ENCODE data around the gene CDK19.

CDK19 gene

GRCh38 chr6:110688661-110689268 lies 126.5 kb downstream of the CDK19 start:
- no peak overlapping the region for H3K27ac Mint-ChIP-seq
- no peaks in the 10 kb centered on the region for H3K27me3 Mint-ChIP-seq
- ATAC-seq: peak; percentile 33
- no peak overlapping the region for H3K4me3 Mint-ChIP-seq
- H3K36me3 Mint-ChIP-seq (ENCODE audit: low read depth): no peaks in the 10 kb centered on the region
- no peak for DNase-seq
- no peaks in the 10 kb centered on the region for H3K9me3 Mint-ChIP-seq
- peaks cover 23% of the 10 kb centered on the region for H3K4me1 Mint-ChIP-seq

DNA sequence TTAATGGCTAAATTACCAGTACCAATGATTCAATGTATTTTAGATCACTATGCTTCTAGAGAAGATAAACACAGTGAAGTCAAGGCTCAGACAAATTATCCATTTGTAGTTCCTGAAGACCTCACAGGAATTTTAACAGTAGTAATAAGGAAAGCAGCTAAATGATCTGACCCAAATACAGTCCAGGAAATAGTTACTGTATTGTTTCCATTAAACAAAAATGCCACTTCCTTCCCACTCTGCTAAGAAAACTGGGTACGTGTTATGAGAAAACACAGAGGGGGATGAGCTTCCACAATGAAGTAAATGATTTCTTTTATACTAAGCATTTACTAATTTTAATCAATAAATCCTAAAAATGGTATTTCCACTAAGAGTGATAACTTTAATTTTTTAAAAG lies 127.9 kb downstream of the CDK19 start:
- H3K9me3 Mint-ChIP-seq: no peaks in the 10 kb centered on the region
- H3K4me1 Mint-ChIP-seq: peaks cover 28% of the 10 kb centered on the region
- no peaks in the 10 kb centered on the region for H3K36me3 Mint-ChIP-seq (ENCODE audit: low read depth)
- no peak for ATAC-seq
- no peak for DNase-seq
- no peak overlapping the region for H3K27ac Mint-ChIP-seq
- no peak overlapping the region for H3K4me3 Mint-ChIP-seq
- no peaks in the 10 kb centered on the region for H3K27me3 Mint-ChIP-seq

DNA sequence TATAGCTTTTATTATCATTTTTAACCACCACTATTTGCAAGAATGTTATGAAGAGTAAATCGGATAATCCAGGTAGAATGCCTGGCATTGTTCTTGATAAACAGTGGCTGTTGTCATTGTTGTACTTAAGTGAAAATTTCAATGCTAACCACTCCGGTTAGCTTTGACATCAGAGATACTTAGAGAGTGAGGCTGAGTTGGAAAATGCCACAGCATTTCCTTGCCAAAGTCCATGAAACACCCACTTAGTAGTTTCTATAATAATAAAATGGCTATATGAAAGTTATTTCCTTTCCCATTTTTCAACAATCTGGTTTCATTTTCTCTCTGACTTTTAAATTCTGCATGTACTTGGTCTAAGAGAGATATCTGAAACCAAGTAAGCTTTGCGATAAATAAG lies 132.0 kb downstream of the CDK19 start:
- DNase-seq (no peak), ATAC-seq (no peak)
- H3K4me1 Mint-ChIP-seq: peaks cover 19% of the 10 kb centered on the region
- no peaks in the 10 kb centered on the region for H3K9me3 Mint-ChIP-seq
- no peak overlapping the region for H3K27ac Mint-ChIP-seq
- no peaks in the 10 kb centered on the region for H3K36me3 Mint-ChIP-seq (ENCODE audit: low read depth)
- no peaks in the 10 kb centered on the region for H3K27me3 Mint-ChIP-seq
- H3K4me3 Mint-ChIP-seq: no peak overlapping the region

DNA sequence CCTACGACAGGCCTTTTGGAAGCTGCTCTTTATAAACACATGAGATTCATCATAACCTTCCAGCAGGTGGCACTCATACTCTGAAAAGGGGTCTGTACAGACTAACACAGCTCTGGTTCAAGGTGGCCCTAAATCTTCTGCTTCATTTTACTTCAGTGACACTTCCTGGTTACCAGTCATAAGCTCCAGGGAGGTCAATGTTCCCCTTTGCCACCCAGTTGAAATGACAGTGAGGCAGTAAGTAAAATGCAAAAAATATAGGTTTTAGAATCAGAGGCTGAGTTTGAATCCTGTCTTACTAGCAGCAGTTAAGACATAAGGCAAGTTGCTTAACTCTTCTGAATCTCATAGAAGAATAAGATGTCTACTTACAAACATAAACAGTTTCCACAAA lies 132.8 kb downstream of the CDK19 start:
- H3K27ac Mint-ChIP-seq: no peak overlapping the region
- ATAC-seq: peak; percentile 100
- H3K27me3 Mint-ChIP-seq: no peaks in the 10 kb centered on the region

GRCh38 chr6:110681543-110682459 lies 133.5 kb downstream of the CDK19 start:
- Mint-ChIP-seq H3K4me1 (peaks cover 9% of the 10 kb centered on the region), H3K27ac (no peak overlapping the region), H3K27me3 (no peaks in the 10 kb centered on the region), H3K9me3 (no peaks in the 10 kb centered on the region), H3K36me3 (ENCODE audit: low read depth) (no peaks in the 10 kb centered on the region), H3K4me3 (no peak overlapping the region)
- ATAC-seq: no peak
- no peak for DNase-seq

More for the DNA sequence above, 132.8 kb downstream of the CDK19 start:
- no peak overlapping the region for H3K4me3 Mint-ChIP-seq
- peak; percentile 54 for DNase-seq
- no peaks in the 10 kb centered on the region for H3K36me3 Mint-ChIP-seq (ENCODE audit: low read depth)
- no peaks in the 10 kb centered on the region for H3K9me3 Mint-ChIP-seq
- H3K4me1 Mint-ChIP-seq: peaks cover 14% of the 10 kb centered on the region

DNA sequence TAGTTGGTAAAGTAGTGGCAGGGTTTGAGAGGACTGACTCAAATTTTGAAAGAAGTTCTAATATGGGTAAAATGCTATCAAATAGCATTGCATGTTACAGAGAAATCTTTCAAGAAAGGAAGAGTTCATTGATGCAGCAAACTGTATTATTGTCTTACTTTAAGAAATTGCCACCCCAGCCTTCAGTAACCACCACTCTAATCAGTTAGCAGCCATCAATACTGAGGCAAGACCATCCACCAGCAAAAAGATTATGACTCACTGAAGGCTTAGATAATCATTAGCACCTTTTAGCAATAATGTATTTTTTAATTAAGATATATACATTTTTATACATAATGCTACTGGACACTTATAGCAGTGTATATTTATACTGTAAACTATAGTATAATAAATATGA lies 138.9 kb downstream of the CDK19 start:
- Mint-ChIP-seq H3K27ac (no peak overlapping the region), H3K36me3 (ENCODE audit: low read depth) (no peaks in the 10 kb centered on the region), H3K4me3 (no peak overlapping the region), H3K4me1 (no peaks in the 10 kb centered on the region), H3K9me3 (no peaks in the 10 kb centered on the region), H3K27me3 (no peaks in the 10 kb centered on the region)
- no peak for ATAC-seq
- DNase-seq: no peak

GRCh38 chr6:110674096-110674495 lies 141.2 kb downstream of the CDK19 start:
- Mint-ChIP-seq H3K36me3 (ENCODE audit: low read depth) (no peaks in the 10 kb centered on the region), H3K9me3 (no peaks in the 10 kb centered on the region), H3K27me3 (no peaks in the 10 kb centered on the region), H3K27ac (no peak overlapping the region), H3K4me1 (no peaks in the 10 kb centered on the region), H3K4me3 (no peak overlapping the region)
- no peak for DNase-seq
- no peak for ATAC-seq

- Mint-ChIP-seq H3K4me1 (no peaks in the 10 kb centered on the region), H3K4me3 (no peak overlapping the region), H3K27ac (no peak overlapping the region), H3K9me3 (no peaks in the 10 kb centered on the region), H3K36me3 (ENCODE audit: low read depth) (no peaks in the 10 kb centered on the region), H3K27me3 (no peaks in the 10 kb centered on the region)
- DNase-seq: no peak
- ATAC-seq: no peak
Observed at GRCh38 chr6:110672122-110672521, 143.1 kb downstream of the CDK19 start.

DNA sequence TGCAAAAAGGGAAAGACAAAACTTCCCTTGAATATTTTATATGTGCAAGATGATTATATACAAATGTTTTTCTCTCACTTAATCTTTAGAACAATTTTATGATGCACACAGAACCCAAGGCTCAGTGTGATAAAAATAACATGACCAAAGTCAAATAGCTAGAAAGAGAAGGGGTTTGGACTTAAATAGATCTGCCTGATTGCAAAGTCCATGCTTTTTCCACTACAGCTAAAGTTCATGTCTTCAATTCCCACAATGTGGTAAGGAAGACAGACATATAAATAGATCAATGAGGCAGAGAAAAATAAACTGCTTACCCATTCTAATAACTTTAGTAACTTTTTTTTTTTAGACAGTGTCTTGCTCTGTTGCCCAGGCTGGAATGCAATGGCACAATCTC lies 143.8 kb downstream of the CDK19 start:
- Mint-ChIP-seq H3K27ac (no peak overlapping the region), H3K4me1 (no peaks in the 10 kb centered on the region), H3K27me3 (no peaks in the 10 kb centered on the region), H3K36me3 (ENCODE audit: low read depth) (no peaks in the 10 kb centered on the region), H3K9me3 (no peaks in the 10 kb centered on the region), H3K4me3 (no peak overlapping the region)
- DNase-seq (no peak), ATAC-seq (no peak)

DNA sequence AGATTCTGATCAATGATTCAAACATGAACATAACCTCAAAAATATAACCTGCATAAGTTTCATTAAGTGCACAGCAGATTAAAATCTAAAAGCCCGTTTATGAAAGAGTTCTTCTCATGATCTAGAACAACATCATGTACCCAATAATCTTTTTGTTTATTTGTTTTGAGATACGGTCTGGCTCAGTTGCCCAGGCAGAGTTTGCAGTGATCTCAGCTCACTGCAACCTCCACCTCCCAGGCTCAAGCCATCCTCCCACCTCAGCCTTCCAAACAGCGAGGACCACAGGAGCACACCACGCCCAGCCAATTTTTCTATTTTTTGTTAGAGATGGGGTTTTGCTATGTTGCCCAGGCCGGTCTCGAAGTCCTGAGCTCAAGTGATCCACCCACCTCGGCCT lies 149.7 kb downstream of the CDK19 start:
- H3K4me1 Mint-ChIP-seq: peaks cover 5% of the 10 kb centered on the region
- H3K4me3 Mint-ChIP-seq: no peak overlapping the region
- no peaks in the 10 kb centered on the region for H3K27me3 Mint-ChIP-seq
- H3K9me3 Mint-ChIP-seq: no peaks in the 10 kb centered on the region
- peaks cover 3% of the 10 kb centered on the region for H3K36me3 Mint-ChIP-seq (ENCODE audit: low read depth)
- ATAC-seq (no peak), DNase-seq (no peak)
- peak overlapping the region; percentile 10 for H3K27ac Mint-ChIP-seq

- Mint-ChIP-seq H3K27me3 (no peaks in the 10 kb centered on the region), H3K27ac (peak overlapping the region; percentile 10)
- ATAC-seq: no peak
Observed at GRCh38 chr6:110664933-110665332, 150.3 kb downstream of the CDK19 start.

DNA sequence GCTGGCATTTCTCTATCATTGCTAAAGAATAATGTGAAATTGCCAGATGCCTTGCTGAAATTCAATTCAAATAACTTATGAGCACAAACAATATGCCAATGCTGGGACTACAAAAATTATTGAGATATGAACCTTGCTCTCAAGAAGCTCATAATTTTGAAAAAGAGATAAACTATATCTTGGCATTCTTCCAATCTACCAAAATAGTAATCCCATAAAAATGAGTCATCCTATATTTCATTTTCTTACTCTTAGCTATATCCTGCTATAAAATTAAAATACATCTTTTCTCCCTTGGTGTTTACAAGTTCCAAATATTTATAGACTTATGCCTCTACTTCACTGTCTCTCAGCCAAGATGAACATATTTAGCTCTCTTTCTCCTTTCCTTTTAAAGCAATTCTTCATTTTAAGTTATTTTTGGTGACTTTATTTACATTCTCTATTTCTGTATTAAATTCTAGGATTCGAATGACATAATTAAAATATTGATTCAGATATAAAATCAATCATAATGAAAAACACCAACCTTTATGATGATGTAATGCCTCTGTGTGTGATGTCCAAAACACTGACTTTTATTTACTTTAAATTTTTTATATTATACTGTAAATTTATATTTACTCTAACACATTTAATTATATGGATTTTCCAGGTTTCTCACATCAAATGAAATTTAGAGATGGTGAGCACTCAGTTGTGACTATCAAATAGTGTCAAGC lies 152.6 kb downstream of the CDK19 start:
- no peak for DNase-seq
- peaks cover 4% of the 10 kb centered on the region for H3K36me3 Mint-ChIP-seq (ENCODE audit: low read depth)
- no peaks in the 10 kb centered on the region for H3K27me3 Mint-ChIP-seq
- H3K9me3 Mint-ChIP-seq: no peaks in the 10 kb centered on the region
- H3K27ac Mint-ChIP-seq: no peak overlapping the region
- peaks cover 5% of the 10 kb centered on the region for H3K4me1 Mint-ChIP-seq
- H3K4me3 Mint-ChIP-seq: no peak overlapping the region
- ATAC-seq: no peak

More at GRCh38 chr6:110664933-110665332, 150.3 kb downstream of the CDK19 start:
- H3K9me3 Mint-ChIP-seq: no peaks in the 10 kb centered on the region
- DNase-seq: no peak
- peaks cover 5% of the 10 kb centered on the region for H3K4me1 Mint-ChIP-seq
- no peak overlapping the region for H3K4me3 Mint-ChIP-seq
- peaks cover 3% of the 10 kb centered on the region for H3K36me3 Mint-ChIP-seq (ENCODE audit: low read depth)

- H3K27ac Mint-ChIP-seq: no peak overlapping the region
Observed at GRCh38 chr6:110661414-110661813, 153.9 kb downstream of the CDK19 start.

DNA sequence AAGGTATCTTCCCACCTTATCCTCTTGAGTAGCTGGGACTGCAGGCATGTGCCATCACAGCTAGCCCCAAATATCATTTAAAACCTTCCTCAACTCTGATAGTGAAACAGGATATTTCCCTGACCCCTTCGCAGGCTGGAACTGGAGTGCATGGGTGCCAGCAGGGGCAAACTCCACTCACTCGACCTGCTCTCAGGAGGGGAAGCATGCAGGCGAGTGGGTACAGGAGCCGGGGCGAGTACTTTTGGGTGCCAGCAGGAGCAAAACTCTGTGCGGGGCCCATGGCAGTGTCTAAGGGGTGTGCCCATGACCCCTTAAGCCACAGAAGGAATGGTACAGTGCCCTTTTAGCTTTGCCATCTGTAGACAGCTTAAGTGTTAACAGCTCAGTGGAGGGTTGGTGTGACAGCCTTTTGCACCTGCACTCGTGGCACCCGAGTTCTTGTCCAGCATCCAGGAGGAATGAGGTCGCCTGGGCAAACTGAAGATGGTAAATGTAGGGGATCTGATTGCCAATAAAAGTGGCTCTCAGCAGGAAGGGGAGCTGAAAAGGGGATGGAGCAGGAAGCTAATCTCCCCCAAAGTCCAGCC lies 155.1 kb downstream of the CDK19 start:
- Mint-ChIP-seq H3K4me3 (no peak overlapping the region), H3K36me3 (ENCODE audit: low read depth) (peaks cover 4% of the 10 kb centered on the region), H3K27ac (no peak overlapping the region), H3K27me3 (no peaks in the 10 kb centered on the region), H3K9me3 (no peaks in the 10 kb centered on the region), H3K4me1 (peaks cover 3% of the 10 kb centered on the region)
- ATAC-seq (no peak), DNase-seq (no peak)

More at GRCh38 chr6:110661414-110661813, 153.9 kb downstream of the CDK19 start:
- DNase-seq: no peak
- H3K4me1 Mint-ChIP-seq: peaks cover 5% of the 10 kb centered on the region
- peaks cover 4% of the 10 kb centered on the region for H3K36me3 Mint-ChIP-seq (ENCODE audit: low read depth)
- H3K27me3 Mint-ChIP-seq: no peaks in the 10 kb centered on the region
- no peaks in the 10 kb centered on the region for H3K9me3 Mint-ChIP-seq
- no peak overlapping the region for H3K4me3 Mint-ChIP-seq
- ATAC-seq: no peak

Data from activated naive CD8-positive, alpha-beta T cell treated with anti-CD3 and anti-CD28 coated beads, Interleukin-2, amount 50 U/mL, for 24 hours (primary cell).